ENCODE data around the gene MACROD2.
"Not testable (repeated sequence)": the region's sequence is repeated elsewhere in the genome, so short reads cannot be mapped to it uniquely, and the experiment has no call there.

Gene MACROD2

DNA sequence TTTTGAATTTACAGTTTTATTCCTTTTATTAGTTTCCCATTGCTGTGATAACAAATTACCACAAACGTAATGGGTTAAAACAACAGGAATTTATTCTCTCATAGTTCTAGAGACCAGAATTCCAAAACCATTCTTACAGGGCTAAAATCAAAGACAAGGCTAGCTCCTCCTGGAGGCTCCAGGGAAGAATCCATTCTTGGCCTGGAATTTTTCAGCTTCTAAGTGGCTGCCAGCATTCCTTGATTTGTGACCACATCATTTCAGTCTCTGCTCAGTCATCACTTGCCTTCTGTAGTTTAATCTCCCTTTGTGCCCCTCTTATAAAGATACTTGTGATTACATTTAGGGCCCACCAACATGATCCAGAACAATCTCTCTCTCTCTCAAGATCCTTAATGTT lies 4.0 kb upstream of the MACROD2 start:
- no peaks in the 10 kb centered on the region for H3K36me3 ChIP-seq (ENCODE audit: insufficient read depth, insufficient read length, low read length)
- no peak overlapping the region for H3K9ac ChIP-seq (ENCODE audit: insufficient read length, low read depth)
- peaks cover 6% of the 10 kb centered on the region for H3K27me3 ChIP-seq (ENCODE audit: insufficient read depth, insufficient read length)
- no peaks in the 10 kb centered on the region for H3K4me1 ChIP-seq (ENCODE audit: insufficient read depth, insufficient read length)
- no peak overlapping the region for H3K4me3 ChIP-seq (ENCODE audit: insufficient read length, low read depth)
- H3K9me3 ChIP-seq (ENCODE audit: insufficient read depth, low read length): peaks cover 11% of the 10 kb centered on the region; the same call in 1 of the 2 replicates
- no peak for DNase-seq (ENCODE audit: low read depth, low spot score)
- TF ChIP-seq SUZ12 (IDR thresholded peaks at IDR 0.05; ENCODE audit: extremely low read depth, insufficient read depth, insufficient read length) (no peak), YY1 (IDR thresholded peaks at IDR 0.05; ENCODE audit: insufficient read depth, insufficient read length) (no peak), ZNF274 (IDR thresholded peaks at IDR 0.05; ENCODE audit: low read depth, low read length) (no peak)

DNA sequence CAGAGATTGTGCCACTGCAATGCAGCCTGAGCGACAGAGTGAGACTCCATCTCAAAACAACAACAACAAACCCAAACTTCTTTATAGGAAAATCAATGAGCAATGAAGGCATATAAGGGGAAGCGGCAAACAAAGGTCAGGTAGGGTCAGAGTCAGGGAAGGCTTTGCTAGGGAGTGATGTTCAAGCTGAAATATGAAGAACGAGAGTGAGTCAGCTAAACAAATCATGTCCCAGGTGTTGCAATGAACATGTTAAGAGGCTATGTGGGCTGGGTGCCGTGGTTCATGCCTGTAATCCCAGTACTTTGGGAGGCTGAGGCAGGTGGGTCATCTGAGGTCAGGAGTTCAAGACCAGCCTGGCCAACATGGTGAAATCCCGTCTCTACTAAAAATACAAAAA lies 3.4 kb upstream of the MACROD2 start:
- Histone ChIP-seq H3K9me3 (ENCODE audit: insufficient read depth, low read length) (peaks cover 11% of the 10 kb centered on the region; the same call in 1 of the 2 replicates), H3K27me3 (ENCODE audit: insufficient read depth, insufficient read length) (peaks cover 13% of the 10 kb centered on the region)
- H3K9ac ChIP-seq (ENCODE audit: insufficient read length, low read depth); DNase-seq (ENCODE audit: low read depth, low spot score); H3K4me1 ChIP-seq (ENCODE audit: insufficient read depth, insufficient read length); H3K36me3 ChIP-seq (ENCODE audit: insufficient read depth, insufficient read length, low read length); H3K4me3 ChIP-seq (ENCODE audit: insufficient read length, low read depth): not testable (repeated sequence)

DNA sequence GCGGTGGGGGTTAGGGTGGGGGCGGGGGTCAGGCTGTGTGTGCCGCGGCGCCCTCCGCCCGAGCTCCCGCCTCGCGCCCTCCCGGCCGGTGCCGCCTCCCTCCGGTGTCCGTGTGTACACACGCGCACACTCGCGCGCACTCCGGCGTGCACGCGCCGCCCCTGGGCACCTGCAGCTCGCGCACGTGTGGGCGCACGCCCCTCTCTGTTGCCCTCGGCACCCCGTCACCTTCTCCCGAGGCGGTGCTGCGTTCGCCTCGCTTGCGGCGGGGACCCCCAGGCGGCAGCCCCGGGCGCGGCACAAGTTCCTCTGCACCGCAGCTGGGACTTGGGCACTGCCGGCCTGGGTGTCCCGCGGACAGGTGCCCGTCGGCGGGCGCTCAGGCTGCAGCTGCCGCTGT lies 525 bp downstream of the MACROD2 start:
- H3K4me1 ChIP-seq (ENCODE audit: insufficient read depth, insufficient read length): no peaks in the 10 kb centered on the region
- no peak for TF ChIP-seq ZNF274 (IDR thresholded peaks at IDR 0.05; ENCODE audit: low read depth, low read length)
- TF ChIP-seq SUZ12 (IDR thresholded peaks at IDR 0.05; ENCODE audit: extremely low read depth, insufficient read depth, insufficient read length): no peak
- TF ChIP-seq YY1 (IDR thresholded peaks at IDR 0.05; ENCODE audit: insufficient read depth, insufficient read length): no peak
- DNase-seq (ENCODE audit: low read depth, low spot score): no peak
- H3K9me3 ChIP-seq (ENCODE audit: insufficient read depth, low read length): peaks cover 11% of the 10 kb centered on the region; the same call in 1 of the 2 replicates
- H3K4me3 ChIP-seq (ENCODE audit: insufficient read length, low read depth): peak overlapping the region; percentile 67
- H3K9ac ChIP-seq (ENCODE audit: insufficient read length, low read depth): peak overlapping the region; percentile 80
- peaks cover 14% of the 10 kb centered on the region for H3K27me3 ChIP-seq (ENCODE audit: insufficient read depth, insufficient read length)
- no peaks in the 10 kb centered on the region for H3K36me3 ChIP-seq (ENCODE audit: insufficient read depth, insufficient read length, low read length)

DNA sequence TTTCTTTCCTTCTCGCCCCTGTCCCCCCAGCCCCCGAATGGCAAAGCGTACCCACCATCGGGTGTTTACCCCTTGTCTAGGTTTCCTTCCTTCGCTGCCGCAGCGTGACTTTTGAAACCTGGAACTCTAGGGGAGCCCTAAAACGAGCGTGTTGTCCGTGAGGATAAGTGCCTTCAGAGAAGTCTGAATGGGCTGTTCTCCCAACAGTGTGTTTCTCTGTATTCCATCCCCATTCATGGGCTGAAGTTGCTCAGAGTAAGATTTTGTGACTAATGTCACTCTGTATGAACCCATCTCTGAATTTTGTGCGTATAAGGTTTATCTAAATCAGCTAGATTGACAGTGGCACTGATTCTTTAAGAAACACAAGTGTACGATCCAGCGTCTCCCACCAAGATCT lies 949 bp downstream of the MACROD2 start:
- no peak for DNase-seq (ENCODE audit: low read depth, low spot score)

DNA sequence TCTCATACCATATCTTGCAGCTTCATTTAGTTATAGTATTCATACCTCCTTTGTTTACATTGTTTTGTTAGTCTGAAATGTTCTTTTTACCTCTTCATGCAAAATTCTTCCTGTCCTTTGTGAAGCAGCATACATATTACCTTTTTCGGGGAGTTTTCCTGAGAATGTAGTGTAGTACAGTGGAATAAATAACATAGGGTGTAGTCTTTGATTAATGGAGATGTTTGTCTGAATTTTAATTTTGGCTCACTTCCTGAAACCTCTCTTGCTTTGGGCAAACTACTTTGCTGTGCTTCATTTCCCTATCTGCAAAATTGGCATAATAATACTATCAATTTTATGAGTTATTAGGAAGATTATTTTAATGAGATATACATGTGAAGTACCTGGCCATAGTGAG lies 5.6 kb downstream of the MACROD2 start:
- Histone ChIP-seq H3K4me3 (ENCODE audit: insufficient read length, low read depth) (no peak overlapping the region), H3K27me3 (ENCODE audit: insufficient read depth, insufficient read length) (peaks cover 12% of the 10 kb centered on the region), H3K9ac (ENCODE audit: insufficient read length, low read depth) (no peak overlapping the region), H3K4me1 (ENCODE audit: insufficient read depth, insufficient read length) (no peaks in the 10 kb centered on the region), H3K36me3 (ENCODE audit: insufficient read depth, insufficient read length, low read length) (no peaks in the 10 kb centered on the region), H3K9me3 (ENCODE audit: insufficient read depth, low read length) (no peaks in the 10 kb centered on the region)
- DNase-seq (ENCODE audit: low read depth, low spot score): no peak
- no peak for TF ChIP-seq SUZ12 (IDR thresholded peaks at IDR 0.05; ENCODE audit: extremely low read depth, insufficient read depth, insufficient read length)

More for the DNA sequence above, 949 bp downstream of the MACROD2 start:
- Histone ChIP-seq H3K4me1 (ENCODE audit: insufficient read depth, insufficient read length) (no peaks in the 10 kb centered on the region), H3K4me3 (ENCODE audit: insufficient read length, low read depth) (peak overlapping the region; percentile 67), H3K9ac (ENCODE audit: insufficient read length, low read depth) (peak overlapping the region; percentile 80), H3K27me3 (ENCODE audit: insufficient read depth, insufficient read length) (peaks cover 14% of the 10 kb centered on the region), H3K36me3 (ENCODE audit: insufficient read depth, insufficient read length, low read length) (no peaks in the 10 kb centered on the region), H3K9me3 (ENCODE audit: insufficient read depth, low read length) (peaks cover 11% of the 10 kb centered on the region; the same call in 1 of the 2 replicates)
- TF ChIP-seq YY1 (IDR thresholded peaks at IDR 0.05; ENCODE audit: insufficient read depth, insufficient read length) (no peak), SUZ12 (IDR thresholded peaks at IDR 0.05; ENCODE audit: extremely low read depth, insufficient read depth, insufficient read length) (no peak), ZNF274 (IDR thresholded peaks at IDR 0.05; ENCODE audit: low read depth, low read length) (no peak)

- H3K27me3 ChIP-seq (ENCODE audit: insufficient read depth, insufficient read length): no peaks in the 10 kb centered on the region
- H3K4me1 ChIP-seq (ENCODE audit: insufficient read depth, insufficient read length): no peaks in the 10 kb centered on the region
- H3K4me3 ChIP-seq (ENCODE audit: insufficient read length, low read depth): no peak overlapping the region
- no peaks in the 10 kb centered on the region for H3K36me3 ChIP-seq (ENCODE audit: insufficient read depth, insufficient read length, low read length)
- DNase-seq (ENCODE audit: low read depth, low spot score): no peak
- no peaks in the 10 kb centered on the region for H3K9me3 ChIP-seq (ENCODE audit: insufficient read depth, low read length)
- no peak overlapping the region for H3K9ac ChIP-seq (ENCODE audit: insufficient read length, low read depth)
- TF ChIP-seq SUZ12 (IDR thresholded peaks at IDR 0.05; ENCODE audit: extremely low read depth, insufficient read depth, insufficient read length) (no peak), ZNF274 (IDR thresholded peaks at IDR 0.05; ENCODE audit: low read depth, low read length) (no peak), YY1 (IDR thresholded peaks at IDR 0.05; ENCODE audit: insufficient read depth, insufficient read length) (no peak)
Measured at GRCh38 chr20:14005996-14006395, 10.7 kb downstream of the MACROD2 start.

GRCh38 chr20:14009208-14009607 lies 13.9 kb downstream of the MACROD2 start:
- Histone ChIP-seq H3K4me3 (ENCODE audit: insufficient read length, low read depth) (no peak overlapping the region), H3K9me3 (ENCODE audit: insufficient read depth, low read length) (no peaks in the 10 kb centered on the region), H3K4me1 (ENCODE audit: insufficient read depth, insufficient read length) (no peaks in the 10 kb centered on the region), H3K36me3 (ENCODE audit: insufficient read depth, insufficient read length, low read length) (no peaks in the 10 kb centered on the region), H3K9ac (ENCODE audit: insufficient read length, low read depth) (no peak overlapping the region), H3K27me3 (ENCODE audit: insufficient read depth, insufficient read length) (no peaks in the 10 kb centered on the region)
- no peak for DNase-seq (ENCODE audit: low read depth, low spot score)
- TF ChIP-seq YY1 (IDR thresholded peaks at IDR 0.05; ENCODE audit: insufficient read depth, insufficient read length) (no peak), SUZ12 (IDR thresholded peaks at IDR 0.05; ENCODE audit: extremely low read depth, insufficient read depth, insufficient read length) (no peak), ZNF274 (IDR thresholded peaks at IDR 0.05; ENCODE audit: low read depth, low read length) (no peak)

DNA sequence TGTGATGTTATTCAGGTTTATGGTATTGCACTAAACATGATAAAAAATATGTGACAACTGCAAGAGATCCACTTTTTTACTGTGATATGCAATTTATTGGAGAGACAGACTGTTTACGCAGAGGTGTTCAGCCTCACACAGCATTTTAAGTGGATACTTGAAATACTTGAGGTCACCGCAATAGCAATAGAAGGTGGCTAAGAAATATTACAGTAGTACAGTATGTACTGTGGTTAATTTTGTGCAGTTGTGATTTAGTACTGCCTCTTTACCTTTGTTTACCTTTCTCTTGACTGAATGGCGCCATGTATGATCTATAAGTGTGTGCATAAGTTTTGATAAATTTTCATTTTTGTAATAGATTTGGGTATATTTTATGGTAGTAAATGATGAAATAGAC lies 17.4 kb downstream of the MACROD2 start:
- no peaks in the 10 kb centered on the region for H3K27me3 ChIP-seq (ENCODE audit: insufficient read depth, insufficient read length)
- H3K9me3 ChIP-seq (ENCODE audit: insufficient read depth, low read length): 0 out of 2 replicates have a peak, but pooled peaks cover 8% of the 10 kb centered on the region
- no peaks in the 10 kb centered on the region for H3K4me1 ChIP-seq (ENCODE audit: insufficient read depth, insufficient read length)
- H3K36me3 ChIP-seq (ENCODE audit: insufficient read depth, insufficient read length, low read length): no peaks in the 10 kb centered on the region
- no peak overlapping the region for H3K4me3 ChIP-seq (ENCODE audit: insufficient read length, low read depth)
- no peak overlapping the region for H3K9ac ChIP-seq (ENCODE audit: insufficient read length, low read depth)
- TF ChIP-seq ZNF274 (IDR thresholded peaks at IDR 0.05; ENCODE audit: low read depth, low read length): no peak
- TF ChIP-seq YY1 (IDR thresholded peaks at IDR 0.05; ENCODE audit: insufficient read depth, insufficient read length): no peak
- no peak for TF ChIP-seq SUZ12 (IDR thresholded peaks at IDR 0.05; ENCODE audit: extremely low read depth, insufficient read depth, insufficient read length)
- DNase-seq (ENCODE audit: low read depth, low spot score): no peak
